Esophagus squamous epithelium (tissue), 4 donors: Measurements from ENCODE around the gene WDR11.

ENCODE experiments used
- POLR2A ChIP-seq, 4 donors: fragments of 450-650 bp; IDR thresholded peaks; one replicate each; pipeline ENCODE4 v1.6.1; 2017; ENCODE audit warnings: antibody characterized with exemption in 4 of 4, mild to moderate bottlenecking in 4 of 4, moderate library complexity in 3 of 4
- TF ChIP-seq, protein P1 (sequence below), 6 experiments: fragments of 450-650 bp in 4 of 6; fragments of 200-600 bp in 2 of 6; sonication (generic) in 2 of 6; IDR thresholded peaks; one replicate each; pipeline ENCODE4 v1.5.1; 2016 to 2019; ENCODE audit warnings: antibody characterized with exemption in 6 of 6, mild to moderate bottlenecking in 4 of 6, moderate library complexity in 4 of 6

DNA sequence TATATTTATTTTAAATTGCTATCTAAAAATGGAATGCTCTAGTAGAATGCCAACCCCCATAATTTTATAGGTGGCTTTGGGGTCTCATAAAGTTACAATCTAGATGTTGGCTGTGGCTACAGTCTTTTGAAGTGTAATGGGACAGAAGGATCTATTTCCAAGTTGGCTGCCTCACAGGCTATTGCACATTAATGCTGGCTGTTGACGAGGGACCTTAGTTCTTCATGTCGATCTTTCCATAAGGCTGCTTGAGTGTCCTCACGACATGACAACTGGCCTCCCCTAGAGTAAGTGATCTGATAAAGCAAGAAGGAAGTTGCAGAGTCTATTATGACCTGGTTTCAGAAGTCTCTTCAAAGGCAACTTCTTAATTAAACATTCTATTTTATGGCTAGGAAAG, 36.3 kb downstream of the WDR11 start:
- TF ChIP-seq, protein P1, sequence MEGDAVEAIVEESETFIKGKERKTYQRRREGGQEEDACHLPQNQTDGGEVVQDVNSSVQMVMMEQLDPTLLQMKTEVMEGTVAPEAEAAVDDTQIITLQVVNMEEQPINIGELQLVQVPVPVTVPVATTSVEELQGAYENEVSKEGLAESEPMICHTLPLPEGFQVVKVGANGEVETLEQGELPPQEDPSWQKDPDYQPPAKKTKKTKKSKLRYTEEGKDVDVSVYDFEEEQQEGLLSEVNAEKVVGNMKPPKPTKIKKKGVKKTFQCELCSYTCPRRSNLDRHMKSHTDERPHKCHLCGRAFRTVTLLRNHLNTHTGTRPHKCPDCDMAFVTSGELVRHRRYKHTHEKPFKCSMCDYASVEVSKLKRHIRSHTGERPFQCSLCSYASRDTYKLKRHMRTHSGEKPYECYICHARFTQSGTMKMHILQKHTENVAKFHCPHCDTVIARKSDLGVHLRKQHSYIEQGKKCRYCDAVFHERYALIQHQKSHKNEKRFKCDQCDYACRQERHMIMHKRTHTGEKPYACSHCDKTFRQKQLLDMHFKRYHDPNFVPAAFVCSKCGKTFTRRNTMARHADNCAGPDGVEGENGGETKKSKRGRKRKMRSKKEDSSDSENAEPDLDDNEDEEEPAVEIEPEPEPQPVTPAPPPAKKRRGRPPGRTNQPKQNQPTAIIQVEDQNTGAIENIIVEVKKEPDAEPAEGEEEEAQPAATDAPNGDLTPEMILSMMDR (IDR thresholded peaks at IDR 0.05): no peak
- no peak for TF ChIP-seq POLR2A (IDR thresholded peaks at IDR 0.05)
